ENCODE data around the gene MYO9A.

The MYO9A gene

GRCh38 chr15:72118017-72118978, at the start of gene MYO9A, which contains the start of gene SENP8:
Gene MYO9A (minus strand): TSS chr15:72118150. CDS start chr15:72046563, 71,587 bp downstream.
Gene SENP8 (plus strand): TSS chr15:72118403. CDS start chr15:72139624, 21,221 bp downstream.
- peak; percentile 98 for DNase-seq

- DNase-seq: no peak
These were observed 49.5 kb upstream of the MYO9A start for GRCh38 chr15:72167445-72167844.

- no peak for DNase-seq
These were observed 48.9 kb upstream of the MYO9A start for GRCh38 chr15:72166716-72167417.

GRCh38 chr15:72163719-72164118, 45.8 kb upstream of the MYO9A start:
- no peak for DNase-seq

- no peak for DNase-seq
These were observed 44.6 kb upstream of the MYO9A start for GRCh38 chr15:72162569-72162968.

- no peak for DNase-seq
These were observed 43.6 kb upstream of the MYO9A start for GRCh38 chr15:72161361-72162132.

- DNase-seq: no peak
These were observed 42.8 kb upstream of the MYO9A start for GRCh38 chr15:72160696-72161245.

GRCh38 chr15:72156928-72157327, 39.0 kb upstream of the MYO9A start:
- no peak for DNase-seq

GRCh38 chr15:72155635-72156616, 38.0 kb upstream of the MYO9A start:
- DNase-seq: peak; percentile 34 to 79

GRCh38 chr15:72155003-72155621, 37.2 kb upstream of the MYO9A start:
- DNase-seq: no peak

- DNase-seq: no peak
These were observed 36.4 kb upstream of the MYO9A start for GRCh38 chr15:72154316-72154715.

GRCh38 chr15:72153269-72154000, 35.5 kb upstream of the MYO9A start:
- no peak for DNase-seq

- no peak for DNase-seq
These were observed 29.5 kb upstream of the MYO9A start for GRCh38 chr15:72147418-72147817.

GRCh38 chr15:72146934-72147333, 29.0 kb upstream of the MYO9A start:
- no peak for DNase-seq

GRCh38 chr15:72146221-72146620, 28.3 kb upstream of the MYO9A start:
- DNase-seq: no peak

GRCh38 chr15:72141171-72142084, 23.5 kb upstream of the MYO9A start:
- DNase-seq: no peak

GRCh38 chr15:72140088-72140487, 22.1 kb upstream of the MYO9A start:
- no peak for DNase-seq

GRCh38 chr15:72139667-72140066, 21.7 kb upstream of the MYO9A start:
- DNase-seq: no peak
